A549 (cell line): ENCODE measurements around the gene MAGT1. TPM values are rescaled to one million over a fixed set of nuclear protein-coding genes. Genes with fewer than 3 reads are reported as not detected.
"Not testable (repeated sequence)": the region's sequence is repeated elsewhere in the genome, so short reads cannot be mapped to it uniquely, and the experiment has no call there.

Experiments
- ATAC-seq, 2 experiments: fragments of 200-7000 bp in 1 of 2; fragments of >200 bp in 1 of 2; cut with Nextera tagmentation in 1 of 2; cut with Tn5 transposase in 1 of 2; 3 replicates each; pipeline versions ENCODE4 v1.8.0 to v1.9.1; 2018 to 2020; ENCODE audit warnings: mild to moderate bottlenecking in 1 of 2, moderate library complexity in 1 of 2
- CTCF ChIA-PET: fragments of 300-600 bp; sonication (Branson Sonifier 250); formaldehyde crosslinking; extraction: SDS; loops from one replicate; lab custom pipeline; 2021; ENCODE audit warnings: antibody characterized with exemption, inconsistent platforms; lab: Yijun Ruan, JAX
- POLR2A ChIA-PET: fragments of 350-600 bp; formaldehyde crosslinking; extraction: SDS; loops from one replicate; lab custom pipeline; 2021; ENCODE audit warnings: antibody characterized with exemption, inconsistent platforms; lab: Yijun Ruan, JAX
- DNase-seq, 2 experiments: peaks; one replicate each; pipeline versions ENCODE4 v3.0.0 to v3.0.0-alpha.2; 2011 to 2016; ENCODE audit warnings: low read depth in 1 of 2, low spot score in 1 of 2
- FAIRE-seq: peaks from 2 replicates; lab custom pipeline; 2011; peaks lifted over from hg19 to GRCh38; lab: Jason Lieb, UNC
- H3K27ac ChIP-seq, 2 experiments: fragments of >200 bp; sonication (Bioruptor Twin); formaldehyde crosslinking; 3 replicates each; pipeline ENCODE4 v1.5.1; 2016 to 2017
- H3K4me1 ChIP-seq: fragments of >200 bp; sonication (Bioruptor Twin); formaldehyde crosslinking; 3 replicates; pipeline ENCODE4 v1.6.1; 2016
- H3K4me2 ChIP-seq: fragments of >200 bp; sonication (Bioruptor Twin); formaldehyde crosslinking; 3 replicates; pipeline ENCODE4 v1.6.1; 2016
- H3K4me3 ChIP-seq: fragments of >200 bp; sonication (Bioruptor Twin); formaldehyde crosslinking; 3 replicates; pipeline ENCODE4 v1.5.1; 2016
- H3K9me3 ChIP-seq: fragments of >200 bp; sonication (Bioruptor Twin); formaldehyde crosslinking; 3 replicates; pipeline ENCODE4 v1.6.1; 2016
- BCL3 ChIP-seq: fragments of >200 bp; sonication (Bioruptor Twin); formaldehyde crosslinking; IDR thresholded peaks from 3 replicates; pipeline ENCODE4 v1.6.1; 2016
- BHLHE40 ChIP-seq: IDR thresholded peaks from 2 replicates; pipeline ENCODE4 v1.6.1; 2012; ENCODE audit warnings: low read depth, low read length, inconsistent platforms
- CEBPB ChIP-seq, 2 experiments: fragments of >200 bp in 1 of 2; sonication (Bioruptor Twin) in 1 of 2; formaldehyde crosslinking in 1 of 2; IDR thresholded peaks; 2 replicates each; pipeline ENCODE4 v1.6.1; 2012 to 2016
- EHF ChIP-seq: fragments of 250-450 bp; sonication (Bioruptor Pico); IDR thresholded peaks from 2 replicates; pipeline ENCODE4 v1.5.0; 2020; ENCODE audit warnings: mild to moderate bottlenecking
- EP300 ChIP-seq, 2 experiments: fragments of >200 bp; sonication (Bioruptor Twin); formaldehyde crosslinking; IDR thresholded peaks; 2 replicates in 1 of 2; 3 replicates in 1 of 2; pipeline ENCODE4 v1.6.1; 2016 to 2017
- HES2 ChIP-seq: fragments of >200 bp; sonication (Bioruptor Twin); formaldehyde crosslinking; IDR thresholded peaks from 2 replicates; pipeline ENCODE4 v1.6.1; 2016
- HOXA7 ChIP-seq: fragments of 250-450 bp; sonication (Bioruptor Pico); IDR thresholded peaks from 2 replicates; pipeline ENCODE4 v1.5.0; 2020; ENCODE audit warnings: mild to moderate bottlenecking, moderate library complexity
- HOXB13 ChIP-seq: fragments of 250-450 bp; sonication (Bioruptor Pico); IDR thresholded peaks from 2 replicates; pipeline ENCODE4 v1.5.0; 2020; ENCODE audit warnings: low read depth, mild to moderate bottlenecking, moderate library complexity
- HOXB5 ChIP-seq: fragments of 250-450 bp; sonication (Bioruptor Pico); IDR thresholded peaks from 2 replicates; pipeline ENCODE4 v1.5.0; 2020; ENCODE audit warnings: mild to moderate bottlenecking, moderate library complexity
- JUN ChIP-seq, 2 experiments: fragments of >200 bp; sonication (Bioruptor Twin); formaldehyde crosslinking; IDR thresholded peaks; 2 replicates in 1 of 2; 3 replicates in 1 of 2; pipeline ENCODE4 v1.6.1; 2016 to 2017
- MAX ChIP-seq: IDR thresholded peaks from 2 replicates; pipeline ENCODE4 v1.6.1; 2012
- POLR2A ChIP-seq: IDR thresholded peaks from 2 replicates; pipeline ENCODE4 v1.6.1; 2012; ENCODE audit warnings: mild to moderate bottlenecking, low read length
- RAD21 ChIP-seq, 2 experiments: fragments of >200 bp in 1 of 2; sonication (Bioruptor Twin) in 1 of 2; formaldehyde crosslinking in 1 of 2; IDR thresholded peaks in 1 of 2; conservative IDR thresholded peaks in 1 of 2; 2 replicates in 1 of 2; 3 replicates in 1 of 2; pipeline ENCODE4 v1.6.1; 2012 to 2018; ENCODE audit warnings: inconsistent platforms in 1 of 2
- RCOR1 ChIP-seq: fragments of 150-350 bp; IDR thresholded peaks from 2 replicates; pipeline ENCODE4 v1.6.1; 2014; ENCODE audit warnings: antibody characterized with exemption, low read length, low read depth
- REST ChIP-seq: fragments of 200-600 bp; sonication (generic); IDR thresholded peaks from 2 replicates; pipeline ENCODE4 v1.6.1; 2016; ENCODE audit warnings: antibody characterized with exemption, mild to moderate bottlenecking, moderate library complexity
- RFX5 ChIP-seq: fragments of 450-650 bp; IDR thresholded peaks from 2 replicates; pipeline ENCODE4 v1.7.1; 2014; ENCODE audit warnings: antibody characterized with exemption, mild to moderate bottlenecking, moderate library complexity
- USF2 ChIP-seq: fragments of 450-650 bp; IDR thresholded peaks from 2 replicates; pipeline ENCODE4 v1.6.1; 2014; ENCODE audit warnings: antibody characterized with exemption
- ZSCAN20 ChIP-seq: fragments of 250-450 bp; sonication (Bioruptor Pico); IDR thresholded peaks from 2 replicates; pipeline ENCODE4 v1.8.0; 2022; ENCODE audit warnings: mild to moderate bottlenecking, moderate library complexity
- WGBS: methylation state at CpG from one replicate; pipeline ENCODE4 v1.1.6; 2017; ENCODE audit errors: missing lambda C conversion rate; 5-methylcytosine and 5-hydroxymethylcytosine counted together
- polyA plus RNA-seq, 4 experiments: library from polyadenylated mRNA; depleted of rRNA in 3 of 4; stranded (reverse); fragments of >200 nt; fragmentation: RNase III in 1 of 4; extraction: RNeasy Plus Mini Kit Qiagen cat#74134 plus additional on column Dnase treatment in 1 of 4; gene quantifications; 2 replicates in 3 of 4; 3 replicates in 1 of 4; pipeline ENCODE4 v1.2.3, GENCODE V29; 2011 to 2017
- TF ChIP-seq, protein P1 (sequence below): IDR thresholded peaks from 2 replicates; pipeline ENCODE4 v1.6.1; 2012; ENCODE audit warnings: low read depth, borderline replicate concordance

Gene MAGT1
- polyA plus RNA-seq, 2 of the 4 experiments (the other 2 are of a cell fraction), result 44.3 to 86.4 TPM

GRCh38 chrX:77875372-77875771, 19.9 kb downstream of the MAGT1 start:
- no peak overlapping the region for H3K27ac ChIP-seq
- CTCF ChIA-PET, result no interaction called here
- TF ChIP-seq EHF (CRISPR knock-in tag) (no peak), HOXA7 (no peak), RFX5 (no peak), BCL3 (no peak), CEBPB (IDR thresholded peaks at IDR 0.05) (no peak), ZSCAN20 (CRISPR knock-in tag) (no peak), MAX (no peak), HOXB13 (no peak), POLR2A (no peak)
- TF ChIP-seq, protein P1, sequence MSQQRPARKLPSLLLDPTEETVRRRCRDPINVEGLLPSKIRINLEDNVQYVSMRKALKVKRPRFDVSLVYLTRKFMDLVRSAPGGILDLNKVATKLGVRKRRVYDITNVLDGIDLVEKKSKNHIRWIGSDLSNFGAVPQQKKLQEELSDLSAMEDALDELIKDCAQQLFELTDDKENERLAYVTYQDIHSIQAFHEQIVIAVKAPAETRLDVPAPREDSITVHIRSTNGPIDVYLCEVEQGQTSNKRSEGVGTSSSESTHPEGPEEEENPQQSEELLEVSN, result no peak
- TF ChIP-seq, all 56 proteins: peak for 0
- 95% methylated on average over 8 of the region's 8 CpGs for WGBS
- DNase-seq (no peak), FAIRE-seq (no peak), ATAC-seq (no peak)
- Histone ChIP-seq H3K9me3 (no peaks in the 10 kb centered on the region), H3K4me3 (no peak overlapping the region), H3K4me2 (no peak overlapping the region), H3K4me1 (no peaks in the 10 kb centered on the region)
- POLR2A ChIA-PET, result no interaction called here

DNA sequence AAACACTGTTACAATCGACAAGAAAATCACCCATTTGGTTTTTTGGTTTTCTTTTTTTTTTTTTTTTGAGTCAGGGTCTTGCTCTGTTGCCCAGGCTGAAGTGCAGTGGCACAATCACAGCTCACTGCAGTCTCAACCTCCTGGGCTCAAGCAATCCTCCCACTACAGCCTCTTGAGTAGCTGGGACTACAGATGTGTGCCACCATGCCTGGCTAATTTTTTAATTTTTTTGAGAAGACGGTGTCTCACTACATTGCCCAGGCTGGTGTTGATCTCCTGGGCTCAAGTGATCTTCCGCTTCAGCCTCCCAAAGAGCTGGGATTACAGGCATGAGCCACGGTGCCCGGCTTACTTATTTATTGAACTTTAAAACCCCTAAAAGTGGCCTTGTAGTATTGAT, 63.7 kb downstream of the MAGT1 start:
- WGBS, result 89% methylated on average over 3 of the region's 5 CpGs
- not testable (repeated sequence) for FAIRE-seq

GRCh38 chrX:77821989-77822388, 73.2 kb downstream of the MAGT1 start:
- DNase-seq, H3K4me3 ChIP-seq, H3K9me3 ChIP-seq, ATAC-seq, H3K4me2 ChIP-seq, H3K4me1 ChIP-seq, POLR2A ChIA-PET, FAIRE-seq, CTCF ChIA-PET, H3K27ac ChIP-seq: not testable (repeated sequence)
- 100% methylated on average over 2 of the region's 2 CpGs for WGBS

More for the DNA sequence above, 63.7 kb downstream of the MAGT1 start:
- H3K4me2 ChIP-seq, CTCF ChIA-PET, H3K9me3 ChIP-seq, POLR2A ChIA-PET, DNase-seq, H3K27ac ChIP-seq, ATAC-seq, H3K4me1 ChIP-seq, H3K4me3 ChIP-seq: not testable (repeated sequence)

DNA sequence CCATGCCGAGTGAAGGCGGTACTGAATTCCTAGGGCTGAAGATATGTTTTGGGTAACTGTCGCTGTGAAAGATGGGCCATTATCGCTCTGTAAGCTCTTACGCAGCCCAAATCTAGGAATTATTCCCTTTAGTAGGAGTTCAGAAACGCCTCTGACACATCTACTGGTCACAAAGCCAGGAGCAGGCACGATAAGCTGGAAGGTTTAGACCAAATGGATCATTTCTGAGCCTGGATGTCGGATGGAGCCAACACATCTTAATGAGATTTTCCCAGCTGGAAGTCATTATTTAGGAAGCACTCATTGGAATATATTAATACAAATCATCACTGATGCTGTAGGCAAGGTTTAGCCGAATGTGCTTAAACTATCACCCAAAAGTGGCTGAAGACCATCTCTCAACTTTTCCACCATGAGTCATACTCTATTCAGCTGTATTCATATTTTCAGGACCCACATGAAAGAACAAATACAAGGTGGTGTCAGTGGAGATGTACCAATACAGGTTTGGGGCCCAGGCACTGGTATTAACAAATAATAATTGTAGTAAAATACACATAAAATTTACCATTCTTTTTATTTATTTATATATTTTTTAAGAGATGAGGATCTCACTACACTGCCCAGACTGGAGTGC, 75.0 kb downstream of the MAGT1 start:
- no peak for ATAC-seq
- ChIA-PET POLR2A (no interaction called here), CTCF (no interaction called here)
- no peak for DNase-seq
- Histone ChIP-seq H3K27ac (no peak overlapping the region), H3K4me2 (no peak overlapping the region), H3K4me1 (no peaks in the 10 kb centered on the region), H3K4me3 (no peak overlapping the region), H3K9me3 (no peaks in the 10 kb centered on the region)
- no peak for TF ChIP-seq HES2
- FAIRE-seq, result no peak
- 83% methylated on average over 7 of the region's 9 CpGs for WGBS

DNA sequence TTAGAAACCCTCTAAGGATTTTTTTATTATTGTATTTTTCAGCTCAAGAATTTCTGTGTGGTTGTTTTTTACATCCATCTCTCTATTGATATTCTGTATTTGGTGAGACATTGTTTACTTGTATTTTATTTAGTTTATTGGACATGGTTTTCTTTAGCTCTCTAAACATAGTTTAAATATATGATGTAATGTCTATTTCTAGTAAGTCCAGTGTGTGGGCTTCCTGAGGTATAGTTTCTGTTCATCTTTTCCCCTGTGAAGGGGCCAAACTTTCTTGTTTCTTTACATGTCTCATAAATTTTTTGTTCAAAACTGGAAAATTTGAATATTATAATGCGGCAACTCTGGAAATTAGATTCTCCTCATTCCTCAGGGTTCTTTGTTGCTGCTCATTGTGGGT, 81.0 kb downstream of the MAGT1 start:
- ChIA-PET CTCF (interaction anchor here (0.6 to 1.2 kb wide), 2 partner anchors 16 to 203 kb away, joined by 3 read pairs; no protein-coding TSS in a partner anchor), POLR2A (no interaction called here)
- no peak overlapping the region for H3K27ac ChIP-seq
- H3K4me2 ChIP-seq, result no peak overlapping the region
- no peak for FAIRE-seq
- H3K4me3 ChIP-seq, result no peak overlapping the region
- DNase-seq, result no peak
- 100% methylated on average over 1 of the region's 1 CpG for WGBS
- H3K9me3 ChIP-seq, result no peaks in the 10 kb centered on the region; the same call in 2 of the 3 replicates
- no peak for ATAC-seq
- H3K4me1 ChIP-seq, result no peaks in the 10 kb centered on the region
- TF ChIP-seq USF2 (no peak), JUN (IDR thresholded peaks at IDR 0.05) (no peak), POLR2A (no peak), RCOR1 (no peak), HOXB5 (CRISPR knock-in tag) (no peak), BHLHE40 (no peak), RAD21 (conservative IDR thresholded peaks at IDR 0.05 in 1 of 2, IDR thresholded peaks at IDR 0.05 in 1 of 2) (no peak), REST (no peak), HOXB13 (no peak), EP300 (IDR thresholded peaks at IDR 0.05) (no peak)
